WTC11 (cell line): Measurements from ENCODE around the gene UFC1.

Experiments used
- CBFB ChIP-seq: sonication (generic); formaldehyde crosslinking; IDR thresholded peaks from 2 replicates; pipeline ENCODE4 v1.8.1; 2022; ENCODE audit warnings: mild to moderate bottlenecking, low read depth, missing genetic modification reagents
- CTCF ChIP-seq: fragments of 200-600 bp; IDR thresholded peaks from 2 replicates; pipeline ENCODE4 v1.8.0; 2022; ENCODE audit warnings: antibody characterized with exemption
- ETV6 ChIP-seq: sonication (generic); formaldehyde crosslinking; IDR thresholded peaks from 2 replicates; pipeline ENCODE4 v1.8.1; 2022; ENCODE audit warnings: mild to moderate bottlenecking, missing genetic modification reagents
- JUN ChIP-seq: sonication (generic); formaldehyde crosslinking; IDR thresholded peaks from 2 replicates; pipeline ENCODE4 v1.8.0; 2023; ENCODE audit warnings: mild to moderate bottlenecking, missing genetic modification reagents
- KAT7 ChIP-seq: sonication (generic); formaldehyde crosslinking; IDR thresholded peaks from 2 replicates; pipeline ENCODE4 v1.8.1; 2023; ENCODE audit warnings: missing genetic modification reagents, mild to moderate bottlenecking, borderline replicate concordance
- NR3C1 ChIP-seq: sonication (generic); formaldehyde crosslinking; conservative IDR thresholded peaks from 2 replicates; pipeline ENCODE4 v1.8.1; 2023; ENCODE audit warnings: low read depth, mild to moderate bottlenecking, missing genetic modification reagents
- SP1 ChIP-seq: sonication (generic); formaldehyde crosslinking; conservative IDR thresholded peaks from 2 replicates; pipeline ENCODE4 v1.8.1; 2022; ENCODE audit warnings: missing genetic modification reagents
- TP53 ChIP-seq: sonication (generic); formaldehyde crosslinking; IDR thresholded peaks from 2 replicates; pipeline ENCODE4 v1.8.1; 2023; ENCODE audit warnings: mild to moderate bottlenecking, missing genetic modification reagents
- USF1 ChIP-seq: sonication (generic); formaldehyde crosslinking; IDR thresholded peaks from 2 replicates; pipeline ENCODE4 v1.8.0; 2022; ENCODE audit warnings: mild to moderate bottlenecking, missing genetic modification reagents
- ZNF138 ChIP-seq: sonication (generic); formaldehyde crosslinking; conservative IDR thresholded peaks from 2 replicates; pipeline ENCODE4 v1.8.1; 2022; ENCODE audit warnings: mild to moderate bottlenecking, moderate library complexity, missing genetic modification reagents
- TF ChIP-seq, protein P1 (sequence below): fragments of 250-450 bp; sonication (Bioruptor Pico); IDR thresholded peaks from 2 replicates; pipeline ENCODE4 v2.1.2; 2022; ENCODE audit warnings: mild to moderate bottlenecking, moderate library complexity
- TF ChIP-seq, protein P2 (sequence below): sonication (generic); formaldehyde crosslinking; IDR thresholded peaks from 2 replicates; pipeline ENCODE4 v1.8.0; 2022; ENCODE audit warnings: missing genetic modification reagents

DNA sequence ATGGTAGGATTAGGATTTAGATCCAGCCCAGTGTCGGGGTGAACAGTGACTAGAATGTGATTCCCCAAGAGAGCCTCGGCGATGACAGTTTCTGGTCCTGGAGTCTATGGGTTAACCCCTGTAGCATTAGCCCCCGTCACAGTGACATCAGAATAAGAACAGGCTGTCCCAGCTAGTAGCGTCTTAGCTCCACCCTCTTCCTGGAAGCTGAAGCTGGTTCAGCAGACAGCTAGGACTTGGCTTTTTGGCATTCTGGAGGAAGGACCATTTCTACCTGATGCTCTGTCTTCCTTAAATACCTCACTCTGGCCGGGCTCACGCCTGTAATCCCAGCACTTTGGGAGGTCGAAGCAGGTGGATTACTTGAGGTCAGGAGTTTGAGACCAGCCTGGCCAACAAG is 53.4 kb downstream of the UFC1 start:
- TF ChIP-seq NR3C1 (no peak), CTCF (no peak), TP53 (no peak), SP1 (no peak), KAT7 (CRISPR knock-in tag) (no peak), ZNF138 (CRISPR knock-in tag) (no peak), CBFB (no peak), JUN (CRISPR knock-in tag) (no peak), ETV6 (CRISPR knock-in tag) (no peak), USF1 (CRISPR knock-in tag) (no peak)
- TF ChIP-seq, protein P1, sequence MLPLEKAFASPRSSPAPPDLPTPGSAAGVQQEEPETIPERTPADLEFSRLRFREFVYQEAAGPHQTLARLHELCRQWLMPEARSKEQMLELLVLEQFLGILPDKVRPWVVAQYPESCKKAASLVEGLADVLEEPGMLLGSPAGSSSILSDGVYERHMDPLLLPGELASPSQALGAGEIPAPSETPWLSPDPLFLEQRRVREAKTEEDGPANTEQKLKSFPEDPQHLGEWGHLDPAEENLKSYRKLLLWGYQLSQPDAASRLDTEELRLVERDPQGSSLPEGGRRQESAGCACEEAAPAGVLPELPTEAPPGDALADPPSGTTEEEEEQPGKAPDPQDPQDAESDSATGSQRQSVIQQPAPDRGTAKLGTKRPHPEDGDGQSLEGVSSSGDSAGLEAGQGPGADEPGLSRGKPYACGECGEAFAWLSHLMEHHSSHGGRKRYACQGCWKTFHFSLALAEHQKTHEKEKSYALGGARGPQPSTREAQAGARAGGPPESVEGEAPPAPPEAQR (CRISPR knock-in tag) = no peak
- TF ChIP-seq, protein P2, sequence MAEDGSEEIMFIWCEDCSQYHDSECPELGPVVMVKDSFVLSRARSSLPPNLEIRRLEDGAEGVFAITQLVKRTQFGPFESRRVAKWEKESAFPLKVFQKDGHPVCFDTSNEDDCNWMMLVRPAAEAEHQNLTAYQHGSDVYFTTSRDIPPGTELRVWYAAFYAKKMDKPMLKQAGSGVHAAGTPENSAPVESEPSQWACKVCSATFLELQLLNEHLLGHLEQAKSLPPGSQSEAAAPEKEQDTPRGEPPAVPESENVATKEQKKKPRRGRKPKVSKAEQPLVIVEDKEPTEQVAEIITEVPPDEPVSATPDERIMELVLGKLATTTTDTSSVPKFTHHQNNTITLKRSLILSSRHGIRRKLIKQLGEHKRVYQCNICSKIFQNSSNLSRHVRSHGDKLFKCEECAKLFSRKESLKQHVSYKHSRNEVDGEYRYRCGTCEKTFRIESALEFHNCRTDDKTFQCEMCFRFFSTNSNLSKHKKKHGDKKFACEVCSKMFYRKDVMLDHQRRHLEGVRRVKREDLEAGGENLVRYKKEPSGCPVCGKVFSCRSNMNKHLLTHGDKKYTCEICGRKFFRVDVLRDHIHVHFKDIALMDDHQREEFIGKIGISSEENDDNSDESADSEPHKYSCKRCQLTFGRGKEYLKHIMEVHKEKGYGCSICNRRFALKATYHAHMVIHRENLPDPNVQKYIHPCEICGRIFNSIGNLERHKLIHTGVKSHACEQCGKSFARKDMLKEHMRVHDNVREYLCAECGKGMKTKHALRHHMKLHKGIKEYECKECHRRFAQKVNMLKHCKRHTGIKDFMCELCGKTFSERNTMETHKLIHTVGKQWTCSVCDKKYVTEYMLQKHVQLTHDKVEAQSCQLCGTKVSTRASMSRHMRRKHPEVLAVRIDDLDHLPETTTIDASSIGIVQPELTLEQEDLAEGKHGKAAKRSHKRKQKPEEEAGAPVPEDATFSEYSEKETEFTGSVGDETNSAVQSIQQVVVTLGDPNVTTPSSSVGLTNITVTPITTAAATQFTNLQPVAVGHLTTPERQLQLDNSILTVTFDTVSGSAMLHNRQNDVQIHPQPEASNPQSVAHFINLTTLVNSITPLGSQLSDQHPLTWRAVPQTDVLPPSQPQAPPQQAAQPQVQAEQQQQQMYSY = no peak
